Nephron progenitor cell (in vitro differentiated cells): ENCODE measurements around the gene SLF2.

Experiments
- DNase-seq: peaks from one replicate; pipeline ENCODE4 v3.0.0; 2021
- H3K27ac Mint-ChIP-seq: 2 replicates; pipeline ENCODE4 v1.8.0; 2021; ENCODE audit warnings: mild to moderate bottlenecking, moderate library complexity, mixed read lengths
- H3K27me3 Mint-ChIP-seq: 2 replicates; pipeline ENCODE4 v1.8.0; 2021; ENCODE audit warnings: mild to moderate bottlenecking, low read depth, mixed read lengths; ENCODE audit not compliant: poor library complexity
- H3K36me3 Mint-ChIP-seq: 2 replicates; pipeline ENCODE4 v1.8.0; 2021; ENCODE audit warnings: low read depth, mixed read lengths
- H3K4me1 Mint-ChIP-seq: 2 replicates; pipeline ENCODE4 v1.8.0; 2021; ENCODE audit warnings: mixed read lengths
- H3K4me3 Mint-ChIP-seq: 2 replicates; pipeline ENCODE4 v1.8.0; 2021; ENCODE audit warnings: mild to moderate bottlenecking, moderate library complexity, mixed read lengths
- H3K9me3 Mint-ChIP-seq: 2 replicates; pipeline ENCODE4 v1.8.0; 2021; ENCODE audit warnings: mild to moderate bottlenecking, moderate library complexity, mixed read lengths
- TF ChIP-seq, protein P1 (sequence below): fragments of 200-600 bp; sonication (generic); IDR thresholded peaks from 2 replicates; pipeline ENCODE4 v1.5.0; 2021; ENCODE audit warnings: antibody characterized with exemption

Gene SLF2

DNA sequence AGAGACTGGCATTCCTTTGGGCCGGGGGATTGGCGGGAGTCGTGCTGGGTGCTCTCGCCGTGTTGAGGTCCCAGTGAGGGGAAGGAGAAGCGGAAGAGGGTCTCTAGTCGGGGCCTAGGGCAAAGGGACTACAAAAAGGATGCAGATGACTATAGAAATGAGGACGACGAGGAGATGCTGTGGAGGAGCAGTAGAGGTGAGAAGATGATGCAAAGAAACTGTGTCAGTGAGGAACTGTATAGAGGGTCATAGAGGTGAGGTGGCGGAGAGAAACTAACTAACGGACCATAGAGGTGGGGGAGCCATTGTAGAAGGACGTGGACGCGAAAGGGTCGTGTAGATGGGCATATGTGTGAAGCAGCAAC, 74.9 kb downstream of the SLF2 start:
- Mint-ChIP-seq H3K9me3 (no peaks in the 10 kb centered on the region), H3K4me3 (peak overlapping the region; percentile 97), H3K36me3 (peaks cover 28% of the 10 kb centered on the region), H3K27ac (peak overlapping the region; percentile 98), H3K27me3 (no peaks in the 10 kb centered on the region), H3K4me1 (peaks cover 40% of the 10 kb centered on the region)
- TF ChIP-seq, protein P1, sequence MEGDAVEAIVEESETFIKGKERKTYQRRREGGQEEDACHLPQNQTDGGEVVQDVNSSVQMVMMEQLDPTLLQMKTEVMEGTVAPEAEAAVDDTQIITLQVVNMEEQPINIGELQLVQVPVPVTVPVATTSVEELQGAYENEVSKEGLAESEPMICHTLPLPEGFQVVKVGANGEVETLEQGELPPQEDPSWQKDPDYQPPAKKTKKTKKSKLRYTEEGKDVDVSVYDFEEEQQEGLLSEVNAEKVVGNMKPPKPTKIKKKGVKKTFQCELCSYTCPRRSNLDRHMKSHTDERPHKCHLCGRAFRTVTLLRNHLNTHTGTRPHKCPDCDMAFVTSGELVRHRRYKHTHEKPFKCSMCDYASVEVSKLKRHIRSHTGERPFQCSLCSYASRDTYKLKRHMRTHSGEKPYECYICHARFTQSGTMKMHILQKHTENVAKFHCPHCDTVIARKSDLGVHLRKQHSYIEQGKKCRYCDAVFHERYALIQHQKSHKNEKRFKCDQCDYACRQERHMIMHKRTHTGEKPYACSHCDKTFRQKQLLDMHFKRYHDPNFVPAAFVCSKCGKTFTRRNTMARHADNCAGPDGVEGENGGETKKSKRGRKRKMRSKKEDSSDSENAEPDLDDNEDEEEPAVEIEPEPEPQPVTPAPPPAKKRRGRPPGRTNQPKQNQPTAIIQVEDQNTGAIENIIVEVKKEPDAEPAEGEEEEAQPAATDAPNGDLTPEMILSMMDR = no peak
- no peak for DNase-seq

DNA sequence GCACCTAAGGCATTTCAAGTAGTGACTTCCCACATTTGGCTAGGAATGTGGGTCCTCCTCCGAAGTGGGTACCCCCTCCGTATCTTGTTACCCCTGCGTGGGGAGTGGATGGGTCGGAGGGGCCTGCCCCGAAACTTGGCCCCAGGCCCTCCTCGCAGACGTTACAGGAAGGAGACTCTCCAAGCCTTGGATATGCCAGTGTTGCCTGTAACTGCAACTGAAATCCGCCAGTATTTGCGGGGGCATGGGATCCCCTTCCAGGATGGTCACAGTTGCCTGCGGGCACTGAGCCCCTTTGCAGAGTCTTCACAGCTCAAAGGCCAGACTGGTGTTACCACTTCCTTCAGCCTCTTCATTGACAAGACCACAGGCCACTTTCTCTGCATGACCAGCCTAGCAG, 75.4 kb downstream of the SLF2 start:
- peak overlapping the region; percentile 97 for H3K4me3 Mint-ChIP-seq
- no peak for DNase-seq
- no peak overlapping the region for H3K27ac Mint-ChIP-seq
- TF ChIP-seq, protein P1 = no peak
- no peaks in the 10 kb centered on the region for H3K9me3 Mint-ChIP-seq
- H3K4me1 Mint-ChIP-seq = peaks cover 40% of the 10 kb centered on the region
- peaks cover 28% of the 10 kb centered on the region for H3K36me3 Mint-ChIP-seq
- H3K27me3 Mint-ChIP-seq = no peaks in the 10 kb centered on the region

DNA sequence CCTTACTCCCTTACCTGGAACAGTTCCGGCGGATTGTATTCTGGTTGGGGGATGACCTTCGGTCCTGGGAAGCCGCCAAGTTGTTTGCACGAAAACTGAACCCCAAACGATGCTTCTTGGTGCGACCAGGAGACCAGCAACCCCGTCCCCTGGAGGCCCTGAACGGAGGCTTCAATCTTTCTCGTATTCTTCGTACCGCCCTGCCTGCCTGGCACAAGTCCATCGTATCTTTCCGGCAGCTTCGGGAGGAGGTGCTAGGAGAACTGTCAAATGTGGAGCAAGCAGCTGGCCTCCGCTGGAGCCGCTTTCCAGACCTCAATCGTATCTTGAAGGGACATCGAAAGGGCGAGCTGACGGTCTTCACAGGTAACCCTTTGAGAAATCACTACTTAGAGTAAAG, 76.3 kb downstream of the SLF2 start:
- TF ChIP-seq, protein P1 = no peak
- H3K4me3 Mint-ChIP-seq = peak overlapping the region; percentile 97
- no peaks in the 10 kb centered on the region for H3K9me3 Mint-ChIP-seq
- no peaks in the 10 kb centered on the region for H3K27me3 Mint-ChIP-seq
- H3K27ac Mint-ChIP-seq = no peak overlapping the region
- peaks cover 32% of the 10 kb centered on the region for H3K36me3 Mint-ChIP-seq
- peaks cover 46% of the 10 kb centered on the region for H3K4me1 Mint-ChIP-seq
- DNase-seq = no peak

DNA sequence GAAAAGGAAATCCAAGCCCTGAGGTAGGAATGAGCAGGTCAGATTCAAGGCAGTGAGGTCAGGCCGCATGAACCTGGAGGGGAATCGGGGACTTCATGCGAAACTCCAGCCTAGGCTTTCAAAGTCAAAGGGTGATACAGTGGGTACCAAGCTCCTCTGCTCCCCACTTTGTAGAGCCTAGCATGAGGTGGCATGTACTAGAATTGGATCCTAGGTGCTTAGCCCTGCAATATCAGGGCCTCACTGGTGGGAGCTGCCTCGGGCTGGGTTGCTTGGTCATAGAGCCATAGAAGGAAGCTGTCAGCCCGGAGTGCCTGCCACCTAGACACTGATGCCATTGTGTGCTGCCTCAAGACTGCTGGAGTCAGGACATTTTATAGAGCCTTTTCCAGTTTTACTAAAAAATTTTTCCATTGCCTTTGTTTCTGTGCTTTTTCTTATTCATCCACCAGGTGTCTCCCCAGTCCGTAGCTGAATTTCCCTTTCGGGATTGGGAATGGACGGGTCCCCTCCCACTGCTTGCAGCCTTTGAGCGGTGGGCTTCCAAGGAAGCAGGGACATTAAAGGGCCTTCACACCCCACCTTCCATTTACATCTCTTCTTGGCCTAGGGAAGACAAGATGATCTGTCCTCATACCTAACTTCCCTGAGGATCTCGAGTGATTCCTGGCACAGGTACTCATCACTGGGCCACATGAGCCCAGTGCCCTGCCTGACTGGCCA, 81.4 kb downstream of the SLF2 start:
- TF ChIP-seq, protein P1 = peak; percentile 66
- H3K4me3 Mint-ChIP-seq = no peak overlapping the region
- peaks cover 3% of the 10 kb centered on the region for H3K27me3 Mint-ChIP-seq
- H3K36me3 Mint-ChIP-seq = peaks cover 27% of the 10 kb centered on the region
- H3K9me3 Mint-ChIP-seq = no peaks in the 10 kb centered on the region
- peak; percentile 34 for DNase-seq
- peak overlapping the region; percentile 89 for H3K27ac Mint-ChIP-seq
- peaks cover 48% of the 10 kb centered on the region for H3K4me1 Mint-ChIP-seq

DNA sequence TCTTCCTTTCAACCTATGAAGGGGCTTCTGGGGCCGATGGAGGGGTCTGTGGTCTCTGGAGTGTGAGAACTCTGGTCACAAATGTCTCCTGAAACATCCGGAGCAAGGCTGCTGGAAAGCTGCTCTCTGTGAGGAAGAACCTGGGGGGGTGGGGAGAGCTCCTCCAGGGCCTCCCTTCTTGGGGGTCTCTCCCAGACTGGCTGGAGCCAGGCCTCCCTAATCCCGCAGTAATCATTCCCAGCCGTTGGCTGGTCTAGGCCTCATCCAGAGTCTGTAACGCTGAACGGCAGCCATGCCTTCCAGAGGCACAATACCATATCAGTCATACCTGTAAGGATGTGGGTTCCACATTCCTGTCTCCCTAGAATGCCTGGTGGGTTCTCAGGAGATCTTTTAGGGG, 82.4 kb downstream of the SLF2 start:
- no peak for DNase-seq
- TF ChIP-seq, protein P1 = no peak
- Mint-ChIP-seq H3K36me3 (peaks cover 27% of the 10 kb centered on the region), H3K4me1 (peaks cover 41% of the 10 kb centered on the region), H3K27me3 (peaks cover 3% of the 10 kb centered on the region), H3K9me3 (no peaks in the 10 kb centered on the region), H3K4me3 (peak overlapping the region; percentile 28), H3K27ac (no peak overlapping the region)
